Measurements from ENCODE around the gene FAM24B.
"Not testable (repeated sequence)": the region's sequence is repeated elsewhere in the genome, so short reads cannot be mapped to it uniquely, and the experiment has no call there.

The FAM24B gene, protein sequence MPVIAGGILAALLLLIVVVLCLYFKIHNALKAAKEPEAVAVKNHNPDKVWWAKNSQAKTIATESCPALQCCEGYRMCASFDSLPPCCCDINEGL

DNA sequence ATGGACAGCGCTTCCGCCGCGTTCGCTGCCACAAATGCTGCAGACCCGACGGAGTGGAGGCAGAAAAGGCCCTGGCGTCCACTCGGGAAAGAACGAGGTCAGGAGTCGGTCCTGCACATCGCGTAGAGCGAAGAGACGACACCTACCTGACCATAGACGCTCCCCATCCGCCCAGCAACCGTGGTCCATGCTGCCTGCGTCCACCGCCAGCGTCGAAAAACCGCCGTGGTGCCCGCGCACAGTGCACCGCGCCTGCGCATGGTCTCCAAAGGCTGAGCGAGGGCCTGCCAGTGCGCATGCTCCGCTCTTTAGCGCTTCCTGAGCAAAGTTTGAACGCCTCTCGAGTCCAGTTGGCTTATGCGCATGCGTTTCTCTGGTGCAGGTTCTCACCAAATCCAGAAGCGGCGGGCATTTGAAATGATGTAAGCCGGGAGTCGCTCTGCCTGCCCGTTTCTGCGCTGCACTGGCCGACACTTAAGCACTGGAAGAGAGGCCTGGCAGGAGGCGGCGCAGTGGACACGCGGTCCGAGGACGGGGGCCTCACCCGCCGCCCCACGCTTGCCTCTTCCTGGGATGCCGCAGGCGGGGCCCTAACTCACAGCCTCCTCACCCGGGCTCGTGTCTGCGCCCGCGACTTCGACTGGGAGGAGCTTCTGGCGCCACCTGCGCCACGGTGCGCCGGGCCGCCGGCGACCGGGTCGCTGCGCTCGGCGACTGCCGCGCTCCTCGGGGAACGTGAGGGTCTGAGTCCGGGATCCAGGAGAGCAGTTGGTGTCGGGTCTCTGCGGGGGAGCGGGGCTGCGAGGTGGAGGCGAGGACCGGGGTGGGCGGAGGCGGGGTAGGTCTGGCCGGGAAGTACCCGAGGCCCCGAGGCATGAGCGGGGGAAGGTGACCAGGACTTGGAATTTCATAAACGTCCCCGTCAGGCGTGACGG is at the start of gene FAM24B:
TSS of gene FAM24B (minus strand) at position 243 of the 935 bp plus-strand sequence. CDS start 29,066 bp downstream, outside the sequence.
- peak; percentile 96 for DNase-seq

DNA sequence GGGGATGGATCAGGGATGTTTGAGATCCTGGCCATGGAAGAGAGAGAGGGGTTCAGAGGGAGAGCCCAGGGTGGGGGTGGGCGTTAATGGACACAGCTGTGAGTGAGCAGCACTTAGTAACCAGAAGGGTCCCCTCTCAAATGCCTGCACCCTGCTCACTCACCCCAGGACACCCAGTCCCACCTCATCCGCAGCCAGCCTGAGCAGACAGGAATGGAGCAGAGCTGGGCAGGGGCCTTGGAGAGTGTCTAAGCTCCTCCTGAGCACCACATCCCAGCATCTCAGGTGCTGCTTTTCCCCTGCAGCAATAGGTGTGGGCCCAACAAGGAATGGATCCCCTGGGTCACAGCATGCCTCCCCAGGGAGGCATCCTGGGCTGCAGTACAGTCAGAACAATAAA is 36.3 kb upstream of the FAM24B start:
- no peak for DNase-seq

DNA sequence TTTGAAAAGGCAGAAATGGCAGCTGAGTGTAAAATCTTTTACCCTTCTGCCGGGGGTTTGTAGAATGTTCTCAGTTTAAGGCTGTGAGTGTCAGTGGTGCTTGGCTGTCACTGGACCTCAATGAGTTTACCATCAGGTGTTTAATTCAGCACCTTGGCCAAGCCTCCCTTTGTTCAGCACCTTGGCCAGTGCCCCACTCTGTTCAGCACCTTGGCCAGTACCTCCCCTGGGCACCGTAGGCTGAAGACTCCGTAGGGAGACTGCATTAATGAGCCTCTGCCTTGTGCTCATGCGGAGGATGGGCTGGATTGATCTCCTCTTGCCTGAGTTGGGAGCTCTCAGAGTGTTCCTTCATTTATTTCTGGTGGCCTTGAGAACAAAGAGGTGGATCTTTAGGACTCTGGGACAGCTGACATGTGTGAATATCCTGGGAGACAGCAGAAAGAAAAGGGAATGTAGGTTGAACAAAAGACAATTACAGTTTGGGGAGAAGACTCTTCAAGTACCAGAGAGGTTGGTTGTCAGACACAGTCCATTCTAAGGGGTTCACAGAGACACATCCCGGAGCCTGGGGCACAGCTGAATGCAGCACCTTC is 32.6 kb upstream of the FAM24B start:
- peak; percentile 43 for DNase-seq

- no peak for DNase-seq
Observed at GRCh38 chr10:122910310-122910709, 30.9 kb upstream of the FAM24B start, which contains the start of gene FAM24A. TSS of gene FAM24A (plus strand) at chr10:122910610. CDS start at chr10:122911635, 1,025 bp downstream.

- DNase-seq: not testable (repeated sequence)
Observed at GRCh38 chr10:122903861-122904260, 24.5 kb upstream of the FAM24B start.

GRCh38 chr10:122894261-122894944 is 15.0 kb upstream of the FAM24B start:
- DNase-seq: no peak

- DNase-seq: no peak
Observed at GRCh38 chr10:122884166-122884565, 4.8 kb upstream of the FAM24B start.

- no peak for DNase-seq
Observed at GRCh38 chr10:122882766-122883165, 3.4 kb upstream of the FAM24B start.

- DNase-seq: no peak
Observed at GRCh38 chr10:122878799-122879338, 512 bp downstream of the FAM24B start.

DNA sequence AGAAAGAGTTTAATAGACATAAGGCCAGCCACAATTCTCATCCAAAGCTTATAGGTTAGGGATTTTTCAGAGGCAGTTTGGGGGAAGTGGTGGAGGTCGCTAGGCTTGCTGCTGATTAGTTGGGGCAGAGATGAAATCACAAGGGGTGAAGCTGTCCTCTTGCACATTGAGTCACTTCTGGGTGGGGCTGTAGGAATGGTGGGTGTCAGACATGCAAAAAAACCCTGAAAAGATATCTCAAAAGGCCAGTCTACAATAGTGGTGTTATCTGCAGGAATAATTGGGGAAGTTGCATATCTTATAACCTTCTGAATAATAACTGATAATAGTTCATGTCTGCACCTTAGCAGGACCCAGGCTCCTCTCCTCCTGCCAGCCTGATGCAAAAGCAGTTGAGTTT is 2.1 kb downstream of the FAM24B start:
- no peak for DNase-seq

DNA sequence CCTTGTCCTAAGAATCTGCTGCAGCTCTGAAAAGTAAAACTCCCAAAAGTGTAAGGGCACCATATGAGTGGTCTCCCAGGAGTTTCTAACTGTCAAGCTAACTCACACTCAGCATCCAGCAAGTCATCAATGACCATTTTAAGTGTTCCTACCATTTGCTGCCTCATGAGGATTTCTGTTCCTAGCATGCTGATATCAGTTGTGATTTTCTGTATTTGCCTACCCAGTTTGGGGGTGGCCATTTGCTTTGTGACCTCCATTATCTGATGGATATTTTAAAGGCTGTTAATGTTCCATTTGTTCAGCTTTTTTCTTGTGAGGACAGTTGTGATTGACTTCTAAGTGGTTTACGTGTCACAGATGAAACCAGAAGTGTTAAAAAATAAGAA is 2.9 kb downstream of the FAM24B start:
- no peak for DNase-seq

GRCh38 chr10:122875843-122876466 is 3.4 kb downstream of the FAM24B start:
- no peak for DNase-seq

DNA sequence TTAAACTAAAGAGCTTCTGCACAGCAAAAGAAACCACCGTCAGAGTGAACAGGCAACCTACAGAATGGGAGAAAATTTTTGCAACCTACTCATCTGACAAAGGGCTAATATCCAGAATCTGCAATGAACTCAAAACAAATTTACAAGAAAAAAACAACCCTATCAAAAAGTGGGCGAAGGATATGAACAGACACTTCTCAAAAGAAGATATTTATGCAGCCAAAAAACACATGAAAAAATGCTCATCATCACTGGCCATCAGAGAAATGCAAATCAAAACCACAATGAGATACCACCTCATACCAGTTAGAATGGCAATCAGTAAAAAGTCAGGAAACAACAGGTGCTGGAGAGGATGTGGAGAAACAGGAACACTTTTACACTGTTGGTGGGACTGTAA is 7.4 kb downstream of the FAM24B start:
- DNase-seq: not testable (repeated sequence)

GRCh38 chr10:122868768-122869167 is 10.6 kb downstream of the FAM24B start:
- DNase-seq: not testable (repeated sequence)

GRCh38 chr10:122866757-122867482 is 12.5 kb downstream of the FAM24B start:
- DNase-seq: not testable (repeated sequence)

GRCh38 chr10:122864901-122865300 is 14.5 kb downstream of the FAM24B start:
- no peak for DNase-seq

GRCh38 chr10:122864194-122864592 is 15.2 kb downstream of the FAM24B start:
- no peak for DNase-seq

DNA sequence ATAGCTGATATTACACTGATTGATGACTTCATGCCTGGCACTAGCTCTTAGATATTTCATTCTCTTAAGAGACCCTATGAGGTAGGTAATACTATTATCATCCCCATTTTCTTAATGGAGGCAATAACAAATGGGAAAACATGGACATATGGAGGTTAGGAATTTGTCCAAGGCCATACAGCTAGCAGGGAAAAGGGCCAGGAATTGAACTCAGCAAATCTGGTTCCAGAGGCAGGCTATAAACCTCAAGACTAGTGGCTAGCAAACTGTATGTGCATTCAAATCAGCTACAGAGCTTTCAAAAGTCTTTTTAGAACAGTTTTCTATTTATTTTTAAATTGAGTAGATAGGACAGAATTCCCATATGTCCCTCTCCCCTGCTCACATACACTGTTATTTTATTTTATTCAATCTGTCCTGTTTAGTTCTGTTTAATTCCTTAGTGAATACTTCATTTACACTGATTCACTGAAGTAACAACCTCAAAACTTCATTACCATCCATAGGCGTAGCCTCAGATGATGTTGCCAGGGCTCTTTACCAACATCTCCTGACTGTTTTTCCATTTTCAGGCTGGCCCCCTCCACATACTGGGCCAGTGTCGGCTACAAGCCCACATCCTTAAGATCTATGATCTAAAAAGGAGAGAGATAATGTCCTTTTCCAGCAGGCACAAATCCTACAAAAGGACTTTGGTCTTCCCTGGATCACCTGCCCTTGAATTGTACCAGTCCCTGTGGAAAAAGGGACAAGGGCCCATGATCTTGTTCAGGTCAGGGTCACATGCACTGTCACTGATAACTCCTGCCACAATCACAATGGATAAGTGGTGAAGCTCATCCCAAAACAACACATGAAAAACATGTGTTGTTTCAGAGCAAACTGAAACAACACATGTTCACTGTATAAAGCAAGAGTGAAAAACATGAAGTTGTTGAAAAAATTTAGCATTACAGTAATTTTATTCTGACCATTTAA is 15.9 kb downstream of the FAM24B start:
- DNase-seq: no peak

GRCh38 chr10:122861711-122862161 is 17.6 kb downstream of the FAM24B start:
- DNase-seq: no peak

- no peak for DNase-seq
Observed at GRCh38 chr10:122859527-122859926, 19.9 kb downstream of the FAM24B start.
